SIG-M5 treated with dmso at 0.1 percent for 504 hours (cell line): Measurements from ENCODE around the gene CACNB4.

Experiments used
- DNase-seq: peaks from one replicate; lab custom pipeline; 2025; ENCODE audit not compliant: unreplicated experiment; lab: John Stamatoyannopoulos, UW

The CACNB4 gene

DNA sequence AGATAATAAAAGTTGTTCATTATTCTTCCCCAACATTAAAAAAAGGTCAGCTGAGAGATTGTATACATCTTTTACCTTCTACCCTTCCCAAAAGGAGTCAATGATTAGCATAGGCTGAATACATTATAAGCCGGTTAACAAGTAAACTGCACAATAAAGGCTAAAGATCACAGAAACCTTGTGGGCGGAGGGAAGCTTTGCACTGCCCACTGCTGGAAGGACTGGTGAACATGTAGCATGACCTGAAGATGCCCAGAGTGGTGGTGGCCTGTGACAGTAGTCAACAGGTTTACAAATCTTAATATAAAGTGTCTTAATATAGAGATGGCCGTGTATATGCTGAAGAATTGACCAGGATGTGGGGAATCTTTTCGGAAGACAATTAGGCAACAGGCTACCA lies 306.3 kb downstream of the CACNB4 start:
- DNase-seq, result no peak

DNA sequence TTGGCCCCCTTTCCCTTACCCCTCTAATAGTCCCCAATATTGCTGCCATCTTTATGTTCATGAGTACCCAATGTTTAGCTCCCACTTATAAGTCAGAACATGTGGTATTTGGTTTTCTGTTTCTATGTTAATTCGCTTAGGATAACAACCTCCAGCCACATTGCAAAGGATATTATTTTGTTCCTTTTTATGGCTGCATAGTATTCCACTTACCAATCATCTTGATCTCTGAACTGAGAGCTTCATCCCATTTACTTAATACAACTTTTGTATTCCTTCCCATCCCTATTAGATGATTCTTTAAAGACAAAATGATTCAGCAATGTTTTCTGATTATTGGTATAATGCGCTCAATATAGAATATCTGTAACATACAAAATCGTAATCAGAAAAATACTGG lies 307.3 kb downstream of the CACNB4 start:
- no peak for DNase-seq

DNA sequence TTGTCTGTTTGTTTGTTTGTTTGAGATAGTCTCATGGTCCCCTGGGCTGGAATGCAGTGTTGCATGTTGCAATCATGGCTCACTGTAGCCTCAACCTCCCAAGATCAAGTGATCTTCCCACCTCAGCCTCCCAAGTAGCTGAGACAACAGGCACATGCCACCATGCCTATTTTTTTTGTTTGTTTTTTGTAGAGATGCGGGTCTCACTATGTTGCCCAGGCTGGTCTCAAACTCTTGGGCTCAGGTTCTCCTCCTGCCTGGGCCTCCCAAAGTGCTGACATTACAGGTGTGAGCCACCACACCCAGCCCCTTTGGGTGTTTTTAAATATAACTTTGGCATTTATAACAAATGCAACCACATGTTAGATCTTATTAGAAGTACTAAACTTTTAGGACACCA lies 308.2 kb downstream of the CACNB4 start:
- DNase-seq, result no peak

DNA sequence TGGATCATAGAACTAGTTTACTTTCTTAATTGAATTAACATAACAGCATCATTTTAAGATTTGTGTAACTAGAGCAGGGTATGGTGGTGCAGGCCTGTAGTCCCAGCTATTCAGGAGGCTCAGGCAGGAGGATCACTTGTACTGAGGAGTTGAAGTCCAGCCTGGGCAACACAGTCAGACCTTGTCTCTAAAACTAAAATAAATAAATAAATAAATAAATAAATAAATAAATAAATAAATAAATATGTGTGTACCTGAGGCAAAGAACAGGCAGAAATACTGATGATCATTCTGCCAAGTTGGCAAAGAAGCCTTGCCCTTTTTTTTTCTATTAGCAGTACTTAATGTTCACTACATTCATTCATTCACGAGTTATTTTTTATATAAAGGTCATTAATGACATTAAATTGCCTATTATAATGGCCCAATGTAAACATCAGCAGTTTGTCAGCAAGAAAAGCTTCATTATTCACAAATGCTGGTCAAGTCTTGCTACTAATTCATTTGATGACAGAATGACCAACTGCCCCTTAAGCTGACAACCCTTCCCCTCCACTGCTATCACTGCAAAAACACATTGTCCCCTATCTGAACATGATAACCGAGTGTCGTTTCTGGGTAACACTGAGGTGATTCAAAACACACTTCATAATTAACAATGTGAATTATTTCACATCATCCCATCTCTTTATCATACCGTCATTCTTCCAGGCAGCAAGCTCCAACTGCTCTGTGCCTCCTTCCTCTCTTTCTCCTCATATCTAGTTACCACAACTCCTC lies 309.6 kb downstream of the CACNB4 start:
- no peak for DNase-seq

DNA sequence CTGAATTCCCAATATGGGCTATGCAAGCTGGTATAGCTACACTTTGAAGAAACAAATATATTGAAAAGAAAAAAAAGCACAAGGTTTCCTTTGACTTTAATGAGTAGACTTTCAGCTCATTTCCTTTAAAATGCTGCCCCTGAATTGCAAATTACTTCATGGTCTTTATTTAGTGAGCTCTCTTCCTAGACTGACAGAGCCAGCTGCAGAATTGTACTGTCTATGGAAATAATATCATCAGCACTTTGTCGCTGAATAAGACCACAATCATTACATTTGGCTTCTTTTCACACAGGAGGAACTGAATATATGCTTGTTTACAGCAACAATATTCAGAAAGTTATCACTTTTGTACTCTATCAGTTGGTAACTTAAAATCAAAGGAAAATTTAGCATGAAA lies 312.4 kb downstream of the CACNB4 start:
- DNase-seq, result no peak

DNA sequence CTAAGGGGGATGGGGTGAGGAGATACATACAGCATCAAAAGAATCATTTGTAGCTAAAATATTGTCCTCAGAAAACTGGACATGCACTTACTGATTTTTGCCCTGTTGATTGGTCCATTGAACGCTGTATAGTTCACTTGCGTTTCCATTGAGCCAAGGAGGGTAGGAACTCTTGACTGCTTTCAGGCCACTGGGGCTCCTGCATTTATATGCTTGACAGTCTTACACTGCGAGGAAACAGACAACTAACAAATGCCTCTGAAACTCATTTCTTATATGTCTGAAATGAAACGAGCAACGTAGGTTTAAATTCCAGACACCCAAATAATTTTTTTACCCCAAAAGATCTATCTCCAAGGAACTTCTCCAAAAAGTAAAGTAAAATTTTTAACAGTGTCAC lies 312.8 kb downstream of the CACNB4 start:
- no peak for DNase-seq

DNA sequence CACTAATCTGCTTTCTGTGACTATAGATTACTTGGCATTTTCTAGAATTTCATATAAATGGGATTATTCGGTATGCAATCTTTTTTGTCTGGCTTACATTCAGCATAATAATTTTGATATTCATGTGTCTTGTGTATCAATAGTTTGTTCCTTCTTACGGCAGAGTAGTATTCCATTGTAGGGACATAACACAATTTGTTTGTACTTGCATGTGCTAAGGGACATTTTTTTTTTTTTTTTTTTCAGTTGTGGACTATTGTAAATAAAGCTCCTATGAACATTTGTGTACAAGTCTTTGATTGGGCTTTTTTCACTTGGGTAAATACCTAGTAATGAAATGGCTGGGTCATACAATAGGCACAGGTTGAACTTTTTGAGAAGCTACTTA lies 315.7 kb downstream of the CACNB4 start:
- no peak for DNase-seq
